HepG2 (cell line): ENCODE measurements around the gene ACP1. TPM values are rescaled to one million over a fixed set of nuclear protein-coding genes. Genes with fewer than 3 reads are reported as not detected.
A peak's percentile ranks its signal among the peaks of the same experiment; 100 is the strongest.

ENCODE experiments used
- CERS6 ChIP-seq: sonication (generic); formaldehyde crosslinking; IDR thresholded peaks from 2 replicates; pipeline ENCODE4 v1.5.0; 2020; ENCODE audit warnings: missing genetic modification reagents
- CTCF ChIP-seq: sonication (generic); formaldehyde crosslinking; IDR thresholded peaks from 2 replicates; pipeline ENCODE4 v1.5.0; 2020; ENCODE audit warnings: mild to moderate bottlenecking, missing genetic modification reagents, moderate library complexity
- DR1 ChIP-seq: sonication (generic); formaldehyde crosslinking; IDR thresholded peaks from 2 replicates; pipeline ENCODE4 v1.8.0; 2021; ENCODE audit warnings: mild to moderate bottlenecking, missing genetic modification reagents, inconsistent platforms
- FOXA1 ChIP-seq, 2 experiments: fragments of 450-650 bp in 1 of 2; sonication (generic) in 1 of 2; formaldehyde crosslinking in 1 of 2; IDR thresholded peaks; 2 replicates each; pipeline versions ENCODE4 v1.4.0 to v1.6.1; 2016 to 2020; ENCODE audit warnings: missing genetic modification reagents in 1 of 2
- FOXJ3 ChIP-seq: sonication (generic); formaldehyde crosslinking; IDR thresholded peaks from 2 replicates; pipeline ENCODE4 v1.4.0; 2020; ENCODE audit warnings: missing genetic modification reagents, mild to moderate bottlenecking, borderline replicate concordance
- GTF2F1 ChIP-seq: fragments of 150-350 bp; IDR thresholded peaks from 2 replicates; pipeline ENCODE4 v1.6.1; 2014; ENCODE audit warnings: low read length
- KDM2A ChIP-seq: sonication (generic); formaldehyde crosslinking; IDR thresholded peaks from 2 replicates; pipeline ENCODE4 v1.4.0; 2020; ENCODE audit warnings: low read depth, missing genetic modification reagents, borderline replicate concordance
- KDM5A ChIP-seq: fragments of 200-600 bp; sonication (generic); IDR thresholded peaks from 2 replicates; pipeline ENCODE4 v1.7.0; 2018; ENCODE audit warnings: antibody characterized with exemption, mild to moderate bottlenecking, low read length, borderline replicate concordance
- NFRKB ChIP-seq: fragments of 450-650 bp; IDR thresholded peaks from 2 replicates; pipeline ENCODE4 v1.6.1; 2017
- TCF12 ChIP-seq, 2 experiments: fragments of 450-650 bp in 1 of 2; sonication (generic) in 1 of 2; formaldehyde crosslinking in 1 of 2; IDR thresholded peaks; 2 replicates each; pipeline versions ENCODE4 v1.6.1 to v1.8.0; 2017 to 2022; ENCODE audit warnings: antibody characterized with exemption in 1 of 2, mild to moderate bottlenecking in 1 of 2, missing genetic modification reagents in 1 of 2, moderate library complexity in 1 of 2
- THAP11 ChIP-seq: IDR thresholded peaks from 2 replicates; pipeline ENCODE4 v1.6.1; 2016; ENCODE audit warnings: missing biosample characterization, missing genetic modification reagents
- ZNF546 ChIP-seq: sonication (generic); formaldehyde crosslinking; conservative IDR thresholded peaks from 2 replicates; pipeline ENCODE4 v1.8.1; 2023; ENCODE audit warnings: mild to moderate bottlenecking, missing genetic modification reagents
- ZNF605 ChIP-seq: sonication (generic); formaldehyde crosslinking; IDR thresholded peaks from 2 replicates; pipeline ENCODE4 v1.8.0; 2022; ENCODE audit warnings: mild to moderate bottlenecking, missing genetic modification reagents
- polyA plus RNA-seq, 8 experiments: library from polyadenylated mRNA; depleted of rRNA in 3 of 8; stranded (reverse) in 7 of 8; unstranded in 1 of 8; fragments of >200 nt; fragmentation: Illumina TruSeq in 4 of 8; extraction: Trizol in 4 of 8; gene quantifications; 2 replicates each; pipeline versions ENCODE4 v1.2.1 to v1.2.3, GENCODE V29; 2011 to 2016; ENCODE audit warnings: low read depth in 4 of 8, missing spikeins in 1 of 8, mixed read lengths in 1 of 8; ENCODE audit not compliant: insufficient read depth in 1 of 8
- total RNA-seq, 5 experiments: library from RNA; depleted of rRNA; stranded (reverse); fragments of >200 nt; fragmentation: Illumina TruSeq; extraction: Trizol; gene quantifications; 2 replicates each; pipeline ENCODE4 v1.2.3, GENCODE V29; 2016; ENCODE audit warnings: low read depth in 1 of 5
- TF ChIP-seq, protein P1 (sequence below): sonication (generic); formaldehyde crosslinking; IDR thresholded peaks from 2 replicates; pipeline ENCODE4 v1.8.0; 2022; ENCODE audit warnings: mild to moderate bottlenecking, missing genetic modification reagents, borderline replicate concordance
- TF ChIP-seq, protein P2 (sequence below): sonication (generic); formaldehyde crosslinking; IDR thresholded peaks from 2 replicates; pipeline ENCODE4 v1.5.1; 2020; ENCODE audit warnings: mild to moderate bottlenecking, missing genetic modification reagents, moderate library complexity
- TF ChIP-seq, protein P3 (sequence below), 2 experiments: IDR thresholded peaks; 2 replicates each; pipeline ENCODE4 v1.6.1; 2011 to 2012; ENCODE audit warnings: low read length in 2 of 2, borderline replicate concordance in 1 of 2, low read depth in 1 of 2, mild to moderate bottlenecking in 1 of 2, moderate library complexity in 1 of 2

Gene ACP1
- total and polyA plus RNA-seq, 2 of the 13 experiments (the other 11 are each of a cell fraction or from before 2014, with no cell fraction given) = 246 to 348 TPM

DNA sequence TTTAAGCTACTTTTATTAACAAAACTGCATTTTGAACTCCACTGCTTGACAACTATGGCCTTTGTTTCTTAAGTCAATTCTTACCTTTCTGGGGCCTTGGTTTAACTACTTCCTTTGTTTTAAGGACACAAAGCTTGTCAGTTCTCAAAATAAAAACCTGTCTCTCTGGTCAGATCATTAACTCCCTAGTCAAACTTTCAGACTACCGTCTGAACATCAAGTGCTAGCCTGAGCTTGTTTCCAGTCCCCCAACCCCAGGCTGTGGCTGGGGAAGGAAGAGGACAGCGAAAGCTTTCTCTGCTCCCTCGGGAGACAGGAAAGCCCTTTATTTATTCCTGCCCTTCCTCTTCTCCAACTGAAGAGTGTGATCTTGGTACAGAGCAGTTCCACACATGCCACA is 2.6 kb upstream of the ACP1 start (continued):
- TF ChIP-seq, protein P1, sequence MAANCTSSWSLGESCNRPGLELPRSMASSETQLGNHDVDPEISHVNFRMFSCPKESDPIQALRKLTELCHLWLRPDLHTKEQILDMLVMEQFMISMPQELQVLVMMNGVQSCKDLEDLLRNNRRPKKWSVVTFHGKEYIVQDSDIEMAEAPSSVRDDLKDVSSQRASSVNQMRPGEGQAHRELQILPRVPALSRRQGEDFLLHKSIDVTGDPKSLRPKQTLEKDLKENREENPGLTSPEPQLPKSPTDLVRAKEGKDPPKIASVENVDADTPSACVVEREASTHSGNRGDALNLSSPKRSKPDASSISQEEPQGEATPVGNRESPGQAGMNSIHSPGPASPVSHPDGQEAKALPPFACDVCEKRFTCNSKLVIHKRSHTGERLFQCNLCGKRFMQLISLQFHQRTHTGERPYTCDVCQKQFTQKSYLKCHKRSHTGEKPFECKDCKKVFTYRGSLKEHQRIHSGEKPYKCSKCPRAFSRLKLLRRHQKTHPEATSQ (CRISPR knock-in tag) = no peak
- TF ChIP-seq THAP11 (CRISPR knock-in tag) (no peak), CERS6 (CRISPR knock-in tag) (no peak), DR1 (CRISPR knock-in tag) (no peak), ZNF605 (CRISPR knock-in tag) (no peak), KDM2A (no peak), CTCF (CRISPR knock-in tag) (0 out of 2 replicates have a peak, but pooled peaks have one; percentile 17), FOXA1 (IDR thresholded peaks at IDR 0.05) (no peak), FOXA1 (CRISPR knock-in tag; IDR thresholded peaks at IDR 0.05) (no peak), NFRKB (no peak), GTF2F1 (no peak), KDM5A (no peak), ZNF546 (no peak), FOXJ3 (CRISPR knock-in tag) (no peak), TCF12 (IDR thresholded peaks at IDR 0.05) (no peak), TCF12 (CRISPR knock-in tag; IDR thresholded peaks at IDR 0.05) (no peak)
- TF ChIP-seq, protein P2, sequence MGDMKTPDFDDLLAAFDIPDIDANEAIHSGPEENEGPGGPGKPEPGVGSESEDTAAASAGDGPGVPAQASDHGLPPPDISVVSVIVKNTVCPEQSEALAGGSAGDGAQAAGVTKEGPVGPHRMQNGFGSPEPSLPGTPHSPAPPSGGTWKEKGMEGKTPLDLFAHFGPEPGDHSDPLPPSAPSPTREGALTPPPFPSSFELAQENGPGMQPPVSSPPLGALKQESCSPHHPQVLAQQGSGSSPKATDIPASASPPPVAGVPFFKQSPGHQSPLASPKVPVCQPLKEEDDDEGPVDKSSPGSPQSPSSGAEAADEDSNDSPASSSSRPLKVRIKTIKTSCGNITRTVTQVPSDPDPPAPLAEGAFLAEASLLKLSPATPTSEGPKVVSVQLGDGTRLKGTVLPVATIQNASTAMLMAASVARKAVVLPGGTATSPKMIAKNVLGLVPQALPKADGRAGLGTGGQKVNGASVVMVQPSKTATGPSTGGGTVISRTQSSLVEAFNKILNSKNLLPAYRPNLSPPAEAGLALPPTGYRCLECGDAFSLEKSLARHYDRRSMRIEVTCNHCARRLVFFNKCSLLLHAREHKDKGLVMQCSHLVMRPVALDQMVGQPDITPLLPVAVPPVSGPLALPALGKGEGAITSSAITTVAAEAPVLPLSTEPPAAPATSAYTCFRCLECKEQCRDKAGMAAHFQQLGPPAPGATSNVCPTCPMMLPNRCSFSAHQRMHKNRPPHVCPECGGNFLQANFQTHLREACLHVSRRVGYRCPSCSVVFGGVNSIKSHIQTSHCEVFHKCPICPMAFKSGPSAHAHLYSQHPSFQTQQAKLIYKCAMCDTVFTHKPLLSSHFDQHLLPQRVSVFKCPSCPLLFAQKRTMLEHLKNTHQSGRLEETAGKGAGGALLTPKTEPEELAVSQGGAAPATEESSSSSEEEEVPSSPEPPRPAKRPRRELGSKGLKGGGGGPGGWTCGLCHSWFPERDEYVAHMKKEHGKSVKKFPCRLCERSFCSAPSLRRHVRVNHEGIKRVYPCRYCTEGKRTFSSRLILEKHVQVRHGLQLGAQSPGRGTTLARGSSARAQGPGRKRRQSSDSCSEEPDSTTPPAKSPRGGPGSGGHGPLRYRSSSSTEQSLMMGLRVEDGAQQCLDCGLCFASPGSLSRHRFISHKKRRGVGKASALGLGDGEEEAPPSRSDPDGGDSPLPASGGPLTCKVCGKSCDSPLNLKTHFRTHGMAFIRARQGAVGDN = no peak
- TF ChIP-seq, protein P3, sequence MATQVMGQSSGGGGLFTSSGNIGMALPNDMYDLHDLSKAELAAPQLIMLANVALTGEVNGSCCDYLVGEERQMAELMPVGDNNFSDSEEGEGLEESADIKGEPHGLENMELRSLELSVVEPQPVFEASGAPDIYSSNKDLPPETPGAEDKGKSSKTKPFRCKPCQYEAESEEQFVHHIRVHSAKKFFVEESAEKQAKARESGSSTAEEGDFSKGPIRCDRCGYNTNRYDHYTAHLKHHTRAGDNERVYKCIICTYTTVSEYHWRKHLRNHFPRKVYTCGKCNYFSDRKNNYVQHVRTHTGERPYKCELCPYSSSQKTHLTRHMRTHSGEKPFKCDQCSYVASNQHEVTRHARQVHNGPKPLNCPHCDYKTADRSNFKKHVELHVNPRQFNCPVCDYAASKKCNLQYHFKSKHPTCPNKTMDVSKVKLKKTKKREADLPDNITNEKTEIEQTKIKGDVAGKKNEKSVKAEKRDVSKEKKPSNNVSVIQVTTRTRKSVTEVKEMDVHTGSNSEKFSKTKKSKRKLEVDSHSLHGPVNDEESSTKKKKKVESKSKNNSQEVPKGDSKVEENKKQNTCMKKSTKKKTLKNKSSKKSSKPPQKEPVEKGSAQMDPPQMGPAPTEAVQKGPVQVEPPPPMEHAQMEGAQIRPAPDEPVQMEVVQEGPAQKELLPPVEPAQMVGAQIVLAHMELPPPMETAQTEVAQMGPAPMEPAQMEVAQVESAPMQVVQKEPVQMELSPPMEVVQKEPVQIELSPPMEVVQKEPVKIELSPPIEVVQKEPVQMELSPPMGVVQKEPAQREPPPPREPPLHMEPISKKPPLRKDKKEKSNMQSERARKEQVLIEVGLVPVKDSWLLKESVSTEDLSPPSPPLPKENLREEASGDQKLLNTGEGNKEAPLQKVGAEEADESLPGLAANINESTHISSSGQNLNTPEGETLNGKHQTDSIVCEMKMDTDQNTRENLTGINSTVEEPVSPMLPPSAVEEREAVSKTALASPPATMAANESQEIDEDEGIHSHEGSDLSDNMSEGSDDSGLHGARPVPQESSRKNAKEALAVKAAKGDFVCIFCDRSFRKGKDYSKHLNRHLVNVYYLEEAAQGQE (IDR thresholded peaks at IDR 0.05; ENCODE audit: borderline replicate concordance in 1 of 2, low read depth in 1 of 2, low read length in 2 of 2) = peak in 1 of 2 experiments; percentile 25; a peak in 1 of 4 replicates
